CD4-positive, alpha-beta T cell treated with Interleukin-15 for 1 hour (primary cell): Measurements from ENCODE around the gene ZFP69B.
"Not testable (repeated sequence)": the region's sequence is repeated elsewhere in the genome, so short reads cannot be mapped to it uniquely, and the experiment has no call there.

Source experiments
- DNase-seq: peaks from one replicate; pipeline ENCODE4 v3.0.0-alpha.2; 2020

Gene ZFP69B

GRCh38 chr1:40438391-40439015, 11.8 kb upstream of the ZFP69B start:
- peak; percentile 16 for DNase-seq

GRCh38 chr1:40439247-40439646, 11.0 kb upstream of the ZFP69B start:
- DNase-seq: no peak

GRCh38 chr1:40450495-40451237, 390 bp downstream of the ZFP69B start:
- peak; percentile 74 for DNase-seq

GRCh38 chr1:40451238-40451585, 936 bp downstream of the ZFP69B start:
- no peak for DNase-seq

- DNase-seq: no peak
These were observed 4.6 kb downstream of the ZFP69B start for GRCh38 chr1:40454873-40455272.

- no peak for DNase-seq
These were observed 12.8 kb downstream of the ZFP69B start for GRCh38 chr1:40462956-40463590.

- no peak for DNase-seq
These were observed 19.1 kb downstream of the ZFP69B start for GRCh38 chr1:40469327-40469726.

GRCh38 chr1:40475268-40475667, 25.0 kb downstream of the ZFP69B start:
- DNase-seq: no peak

- peak; percentile 74 for DNase-seq
These were observed 26.8 kb downstream of the ZFP69B start, which contains the start of gene ZFP69 for GRCh38 chr1:40476924-40477677. TSS of gene ZFP69 (plus strand) at chr1:40477290. CDS start at chr1:40479362, 2,072 bp downstream.

- DNase-seq: no peak
These were observed 27.4 kb downstream of the ZFP69B start for GRCh38 chr1:40477678-40478053.

GRCh38 chr1:40478276-40478675, 28.0 kb downstream of the ZFP69B start:
- DNase-seq: no peak

GRCh38 chr1:40479156-40479555, 28.9 kb downstream of the ZFP69B start:
- DNase-seq: no peak

GRCh38 chr1:40495315-40495903, 45.1 kb downstream of the ZFP69B start:
- no peak for DNase-seq

- not testable (repeated sequence) for DNase-seq
These were observed 52.4 kb downstream of the ZFP69B start for GRCh38 chr1:40502651-40503050.

GRCh38 chr1:40507973-40508372, 57.7 kb downstream of the ZFP69B start:
- no peak for DNase-seq

- peak; percentile 79 for DNase-seq
These were observed 58.4 kb downstream of the ZFP69B start, which contains the start of gene EXO5 for GRCh38 chr1:40508375-40509341. TSS of gene EXO5 (plus strand) at chr1:40508767. CDS start at chr1:40514545, 5,778 bp downstream.
